H54 (cell line): Measurements from ENCODE around the gene HOXB4.

ENCODE experiments used
- DNase-seq: peaks from one replicate; pipeline ENCODE4 v3.0.0; 2011; ENCODE audit warnings: low spot score, mixed read lengths; ENCODE audit not compliant: insufficient read length
- FAIRE-seq: peaks from 3 replicates; lab custom pipeline; 2011; peaks lifted over from hg19 to GRCh38; lab: Jason Lieb, UNC
- POLR2A ChIP-seq: IDR thresholded peaks from 2 replicates; pipeline ENCODE4 v1.6.1; 2011; ENCODE audit warnings: low read depth, mild to moderate bottlenecking, low read length

Gene HOXB4

DNA sequence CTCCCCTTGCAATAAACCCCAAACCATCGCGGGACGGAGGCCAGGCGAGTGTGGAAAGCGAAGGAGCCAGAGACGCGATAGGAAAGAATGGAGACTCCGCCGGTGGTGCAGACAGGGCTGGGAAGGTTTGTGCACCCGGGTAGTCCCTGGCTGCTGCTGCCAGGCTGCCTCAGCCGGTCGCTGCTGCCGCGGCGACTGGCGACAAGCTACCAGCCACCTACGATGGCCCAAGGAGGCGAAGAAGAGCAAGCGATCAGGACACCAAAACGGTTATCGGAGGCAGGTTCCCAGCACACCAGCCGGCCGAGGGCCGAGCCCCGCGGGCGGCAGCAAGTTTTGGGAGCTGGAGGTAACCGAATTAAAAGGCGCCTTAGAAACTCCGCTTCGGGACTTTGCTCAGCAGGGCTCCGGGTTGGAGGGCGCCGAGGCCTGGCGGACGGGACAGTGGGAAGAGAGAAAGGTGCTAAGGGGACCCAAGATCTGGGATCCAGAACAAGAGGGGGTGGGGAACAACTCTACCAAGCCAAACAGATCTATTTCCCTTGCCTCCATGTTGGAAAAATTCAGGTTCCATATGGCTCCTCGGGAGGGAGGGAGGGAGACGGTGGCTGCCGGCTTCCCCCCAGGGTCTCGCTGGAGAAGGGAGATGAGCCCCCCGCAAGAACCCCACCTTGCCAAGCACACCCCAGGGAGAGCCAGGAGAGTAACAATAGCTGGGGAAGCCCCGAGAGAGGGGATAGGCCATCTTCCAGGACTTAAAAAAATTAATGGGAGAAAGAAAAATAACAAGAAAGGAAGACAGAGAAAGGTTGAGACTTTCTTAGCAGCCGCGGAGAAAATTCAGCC is 23.5 kb downstream of the HOXB4 start:
- no peak for FAIRE-seq

DNA sequence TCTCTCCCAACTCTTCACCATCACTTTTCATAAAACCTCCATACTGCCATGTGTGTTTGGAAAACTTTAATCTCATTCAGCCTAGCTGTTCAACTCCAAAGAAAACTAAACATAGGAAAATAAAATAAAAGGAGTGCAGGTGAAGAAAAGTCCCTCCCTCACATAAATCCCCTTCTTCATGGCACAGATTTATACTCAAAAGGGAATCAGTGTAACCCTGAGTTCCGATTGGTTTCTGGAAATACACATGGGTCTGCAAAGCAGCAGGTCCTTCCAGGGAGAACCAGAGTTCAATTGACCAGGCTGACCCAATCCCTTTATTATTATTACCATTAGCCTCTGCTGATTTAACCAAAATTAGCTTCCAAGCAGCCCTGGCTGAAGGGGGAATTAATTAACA is 24.3 kb downstream of the HOXB4 start:
- no peak for TF ChIP-seq POLR2A
- FAIRE-seq (no peak), DNase-seq (no peak)

More for the DNA sequence above, 23.5 kb downstream of the HOXB4 start:
- DNase-seq = no peak
- no peak for TF ChIP-seq POLR2A

DNA sequence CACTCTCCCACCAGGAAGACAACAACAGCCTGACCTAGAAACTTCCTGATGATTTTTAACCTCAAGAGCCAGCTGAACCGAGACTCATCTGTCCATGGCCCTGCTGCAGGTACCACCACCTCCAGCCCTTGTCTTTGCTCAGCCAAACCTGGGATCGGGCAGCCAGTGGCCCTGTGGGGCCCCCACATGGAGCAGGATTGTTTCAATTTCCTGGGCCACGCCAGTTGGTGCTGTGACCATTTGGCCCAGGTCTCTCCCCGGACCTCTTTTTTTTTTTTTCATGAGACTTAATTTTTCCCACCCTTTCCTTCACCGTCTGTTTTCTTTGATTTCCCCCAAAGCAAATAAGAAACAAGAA is 25.0 kb downstream of the HOXB4 start:
- no peak for FAIRE-seq
- TF ChIP-seq POLR2A = no peak
- no peak for DNase-seq

DNA sequence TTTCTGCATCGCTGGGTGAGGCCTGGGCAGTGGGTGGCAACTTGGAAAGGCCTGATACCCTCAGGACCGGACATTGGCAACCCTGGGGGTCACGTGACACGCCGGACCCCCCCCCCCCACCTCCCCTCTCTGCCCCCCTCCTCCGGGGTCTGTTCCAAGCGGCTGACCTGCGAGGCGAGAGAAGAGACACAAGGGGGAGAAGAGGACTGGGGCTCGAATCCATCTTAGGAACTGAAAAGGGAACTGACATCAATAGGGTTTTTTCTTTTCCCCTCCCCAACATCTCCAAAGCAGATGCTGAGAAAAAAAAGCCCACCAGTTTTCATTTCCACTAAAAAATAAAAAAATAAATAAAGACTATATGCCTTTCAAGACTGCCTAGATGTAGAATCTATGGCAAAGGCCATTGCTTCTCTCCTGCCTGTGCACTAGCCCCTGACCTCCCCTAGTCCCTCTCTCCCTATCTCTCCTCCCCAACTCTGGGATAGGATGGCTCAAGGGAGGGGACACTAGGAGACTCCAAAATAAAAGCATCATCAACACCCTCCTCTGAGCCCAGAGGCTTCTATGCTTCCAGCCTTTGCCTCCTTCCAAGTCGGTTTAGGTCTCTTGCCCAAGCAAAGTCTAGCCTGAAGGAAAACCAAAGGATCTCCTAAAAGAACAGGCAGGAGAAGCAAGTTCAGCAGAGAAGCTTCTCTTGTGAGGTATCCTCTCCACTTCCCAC is 25.5 kb downstream of the HOXB4 start:
- TF ChIP-seq POLR2A = no peak
- no peak for DNase-seq
- no peak for FAIRE-seq

DNA sequence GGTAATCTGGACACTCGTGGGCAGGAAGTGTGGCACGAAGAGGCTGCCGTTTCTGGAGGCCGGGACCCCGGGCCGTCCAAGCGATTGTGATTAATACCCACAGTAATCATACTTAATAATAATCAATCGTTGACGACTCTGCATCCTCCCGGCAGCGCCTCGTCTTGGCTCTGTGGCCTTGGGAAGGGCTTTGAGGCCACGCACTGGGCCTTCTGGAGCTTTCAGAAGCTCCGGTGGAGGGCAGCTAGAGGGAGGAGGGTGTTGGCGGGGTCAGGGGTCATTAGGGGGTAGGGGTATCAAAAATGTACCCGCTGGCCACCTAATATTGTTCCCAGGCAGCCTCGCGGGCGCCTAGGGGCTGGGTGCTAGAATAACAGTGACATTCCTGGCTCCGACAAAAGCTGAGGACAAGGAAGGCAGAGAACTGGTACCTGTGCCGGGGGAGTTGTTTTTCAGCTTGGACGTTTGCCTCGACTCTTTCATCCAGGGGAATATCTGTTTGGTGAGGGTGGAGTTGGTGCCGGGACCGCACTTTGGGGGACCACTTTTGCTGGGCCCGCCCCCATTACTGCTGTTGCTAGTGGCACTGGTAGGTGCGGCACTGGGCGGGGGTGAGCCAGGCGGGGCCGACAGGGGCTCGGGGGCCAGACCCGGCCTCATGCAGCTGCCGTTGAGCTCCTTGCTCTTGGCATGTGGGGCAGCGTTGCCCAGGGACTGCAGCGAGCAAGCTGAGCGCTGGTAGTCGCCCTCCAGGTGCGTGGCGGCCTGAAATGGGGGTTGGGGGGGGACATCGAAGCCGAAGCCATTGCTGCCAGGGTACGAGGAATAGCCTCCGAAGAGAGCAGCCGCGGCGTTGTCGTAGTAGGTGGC is 26.3 kb downstream of the HOXB4 start:
- TF ChIP-seq POLR2A = no peak
- FAIRE-seq = no peak
- no peak for DNase-seq

DNA sequence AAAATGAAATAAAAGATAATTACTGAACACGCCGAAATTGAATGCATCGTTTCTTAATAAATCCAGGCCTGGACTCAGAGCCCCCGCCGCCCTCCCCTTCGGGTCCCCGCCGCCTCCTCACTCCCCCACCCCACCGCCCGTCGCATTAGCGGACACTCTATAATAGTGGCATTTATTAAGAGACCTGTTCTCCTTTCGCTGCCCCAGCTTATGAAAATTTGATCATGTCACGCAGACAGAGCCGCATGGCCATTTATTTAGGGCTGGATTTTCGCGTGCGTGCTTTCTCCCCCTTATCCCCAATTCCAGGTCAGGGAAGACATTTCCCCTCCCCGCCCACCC is 27.0 kb downstream of the HOXB4 start:
- no peak for FAIRE-seq
- no peak for TF ChIP-seq POLR2A
- no peak for DNase-seq

DNA sequence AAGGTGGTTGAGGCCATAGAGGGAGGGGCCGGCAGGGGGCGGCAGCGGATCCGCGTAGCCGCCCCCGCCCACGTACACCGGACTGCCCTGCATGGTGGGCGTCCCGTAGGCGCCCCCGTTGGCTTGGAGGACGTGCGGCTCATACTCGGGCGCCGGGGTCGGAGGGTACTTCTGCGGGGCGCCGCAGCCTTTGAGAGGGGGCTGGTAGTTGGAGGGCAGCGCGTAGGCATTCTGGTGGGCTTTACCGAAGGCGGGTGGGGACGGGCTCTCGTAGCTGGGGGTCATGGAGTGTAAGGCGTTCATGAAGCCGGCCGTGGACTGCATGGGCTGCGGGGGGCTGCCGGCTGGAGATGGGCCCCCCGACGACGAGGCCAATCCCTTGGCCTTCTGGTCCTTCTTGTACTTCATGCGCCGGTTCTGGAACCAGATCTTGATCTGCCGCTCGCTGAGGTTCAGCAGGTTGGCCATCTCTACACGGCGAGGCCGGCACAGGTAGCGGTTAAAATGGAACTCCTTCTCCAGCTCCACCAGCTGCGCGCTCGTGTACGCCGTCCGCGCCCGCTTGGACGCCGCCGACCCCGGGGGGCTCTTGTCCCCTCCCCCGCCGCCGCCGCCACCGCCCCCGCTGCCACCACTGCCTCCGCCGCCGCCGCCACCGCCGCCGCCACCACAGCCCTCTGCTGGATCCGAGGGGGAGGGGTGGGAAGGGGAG is 27.5 kb downstream of the HOXB4 start:
- no peak for TF ChIP-seq POLR2A
- no peak for FAIRE-seq

DNA sequence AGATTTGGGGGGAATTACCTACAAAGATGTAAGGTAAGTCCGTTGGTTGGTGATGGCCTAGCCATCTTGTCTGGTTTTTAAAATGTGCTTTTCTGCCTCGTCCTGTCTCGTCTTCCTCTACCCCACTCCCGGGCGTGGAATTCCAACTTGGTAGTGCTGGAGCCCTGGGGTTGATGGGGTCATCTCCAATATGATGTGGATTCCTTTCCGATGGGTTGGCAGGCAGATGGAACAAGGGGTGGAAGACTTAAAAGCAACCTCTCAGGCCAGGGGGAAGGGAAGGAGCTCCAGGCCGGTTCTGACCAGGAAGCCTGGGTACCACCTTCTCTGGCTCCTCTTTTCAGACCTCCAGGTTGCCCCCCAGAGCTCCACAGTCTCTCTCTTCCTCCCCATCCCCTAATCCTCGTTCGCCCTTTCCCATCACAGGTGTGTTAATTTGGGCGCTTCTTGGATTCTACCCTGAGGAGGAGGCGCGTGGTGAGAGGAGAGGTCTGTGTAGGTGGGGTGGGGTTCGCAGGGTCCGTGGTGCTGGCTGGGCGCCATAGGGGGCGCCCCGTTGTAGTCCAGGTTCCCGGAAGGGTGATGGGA is 28.1 kb downstream of the HOXB4 start:
- no peak for FAIRE-seq
- no peak for TF ChIP-seq POLR2A
- no peak for DNase-seq

More for the DNA sequence above, 27.5 kb downstream of the HOXB4 start:
- DNase-seq = no peak

DNA sequence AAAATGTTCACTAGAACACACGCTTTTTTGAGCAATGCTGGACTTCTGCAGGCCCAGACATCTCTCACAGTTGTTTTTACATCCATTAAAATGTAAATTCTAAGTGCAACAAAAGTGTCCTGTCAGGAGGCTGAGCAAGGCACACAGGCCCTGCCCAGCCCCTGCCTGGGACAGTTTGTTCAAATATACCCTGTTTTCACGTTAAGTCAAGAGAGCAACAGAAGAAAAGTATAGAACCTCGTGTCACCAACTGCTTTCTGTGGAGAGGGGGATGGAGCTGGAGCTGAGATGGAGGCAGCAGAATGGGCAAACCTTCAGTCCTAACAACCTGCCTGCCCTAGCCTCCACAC is 28.9 kb downstream of the HOXB4 start:
- FAIRE-seq (no peak), DNase-seq (no peak)
- no peak for TF ChIP-seq POLR2A

DNA sequence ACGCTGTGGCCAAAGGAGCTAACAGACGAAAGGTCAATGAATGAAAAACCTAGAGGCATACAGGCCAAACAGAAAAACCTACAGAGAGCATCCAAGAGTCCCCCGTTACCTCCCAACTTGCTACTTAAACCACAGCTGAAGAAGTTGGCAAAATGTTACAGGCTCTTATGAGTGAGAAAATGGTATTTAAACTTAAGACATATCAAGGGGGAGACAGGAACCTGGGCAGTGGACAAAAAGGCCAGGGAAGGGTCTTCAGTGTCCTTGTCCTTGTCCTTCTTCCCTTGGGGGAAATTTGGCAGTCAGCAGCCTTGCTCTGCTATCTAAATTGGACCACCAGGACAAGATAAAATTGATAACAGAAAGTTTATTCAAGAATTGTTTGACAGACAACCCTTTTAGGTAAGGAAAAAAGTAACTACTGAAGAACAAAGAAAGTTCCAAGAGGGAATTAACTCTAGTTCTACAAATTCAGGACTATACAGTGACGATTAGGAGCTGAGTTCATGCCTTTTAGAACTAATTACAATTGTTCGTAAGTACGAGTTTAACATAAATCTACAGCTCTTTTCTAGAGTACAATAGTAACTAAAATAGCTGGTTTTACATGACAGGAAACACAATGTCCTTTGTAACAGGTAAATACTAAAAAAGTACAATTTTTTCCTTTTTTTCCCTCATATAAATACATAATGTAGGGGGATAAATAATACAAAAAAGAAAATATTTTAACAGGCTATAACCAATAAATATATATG is 29.4 kb downstream of the HOXB4 start:
- FAIRE-seq = no peak
- TF ChIP-seq POLR2A = no peak
- DNase-seq = no peak

DNA sequence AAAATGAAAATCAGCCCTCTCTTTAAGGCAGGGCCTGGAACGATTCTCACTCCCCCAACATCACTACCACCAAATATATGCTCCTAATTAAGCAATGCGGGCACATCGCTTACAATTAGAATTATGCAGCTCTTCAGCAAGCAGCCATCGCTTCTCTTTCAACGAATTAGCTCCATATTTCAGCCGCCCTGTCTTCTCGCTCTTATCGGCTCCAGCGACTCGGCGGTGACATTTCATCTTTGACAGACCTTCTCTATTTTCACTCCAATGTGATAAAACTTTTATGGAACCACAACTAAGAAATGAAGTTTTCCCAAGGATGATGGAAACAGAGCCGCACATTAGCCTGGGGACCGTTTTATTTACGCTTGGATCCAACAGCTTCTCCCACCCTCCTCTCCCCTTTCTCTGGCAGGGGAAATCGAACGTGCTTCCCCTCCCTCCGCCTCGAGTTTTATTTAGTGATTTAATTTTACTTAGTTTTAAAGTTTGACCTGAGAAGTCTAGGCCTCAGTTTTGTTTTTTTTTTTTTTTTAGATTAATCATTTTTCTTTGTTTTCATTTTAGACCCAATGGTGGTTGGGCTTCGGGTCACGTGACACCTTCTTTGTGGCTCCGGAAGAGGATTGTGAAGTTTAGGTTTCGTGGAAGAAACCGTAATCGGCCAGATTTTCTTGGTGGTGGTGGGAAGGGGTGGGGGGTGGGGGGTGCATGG is 30.2 kb downstream of the HOXB4 start:
- no peak for DNase-seq
- no peak for TF ChIP-seq POLR2A
- no peak for FAIRE-seq

DNA sequence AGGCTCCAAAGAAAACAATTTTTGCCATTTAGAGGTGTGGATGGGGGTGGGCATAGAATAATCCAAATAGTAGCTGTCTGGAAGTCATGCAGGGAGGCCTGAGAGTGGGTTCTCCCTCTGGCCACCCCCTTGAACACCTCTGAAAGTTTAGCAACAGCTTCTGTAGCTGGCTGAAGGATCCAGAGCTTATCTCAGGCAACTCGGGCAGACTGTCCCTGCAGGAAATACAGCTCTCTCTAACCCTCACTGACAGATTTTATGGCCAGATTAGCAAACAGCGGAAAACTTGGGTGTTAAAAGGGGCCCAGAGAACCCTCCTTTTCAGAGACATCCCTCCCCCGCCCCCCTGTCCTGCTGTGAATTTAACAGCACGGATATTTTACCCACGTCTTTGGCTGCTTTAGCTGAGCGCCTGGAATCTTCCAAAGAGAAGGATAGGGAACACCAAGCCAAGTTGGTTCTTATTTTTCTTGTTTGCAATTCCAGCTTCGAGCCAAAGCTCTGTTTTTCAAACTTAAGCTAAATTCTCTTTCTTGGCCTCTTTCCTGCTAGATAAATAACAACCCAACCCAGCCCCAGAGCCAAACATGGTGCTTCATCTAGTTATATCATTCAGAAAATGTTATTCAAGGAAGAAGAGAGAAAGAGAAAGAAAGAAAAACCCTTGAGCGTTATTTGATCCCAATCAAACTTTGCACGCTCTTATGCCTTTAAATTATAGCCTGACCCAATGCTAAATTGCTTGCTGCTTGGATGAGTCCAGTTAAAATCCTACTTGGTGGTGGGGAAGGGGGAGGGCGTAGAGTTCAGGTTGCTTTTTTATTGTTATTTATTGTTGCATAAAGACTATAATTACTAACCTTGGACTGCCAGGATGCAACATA is 31.0 kb downstream of the HOXB4 start:
- no peak for DNase-seq
- no peak for FAIRE-seq

More for the DNA sequence above, 31.0 kb downstream of the HOXB4 start:
- no peak for TF ChIP-seq POLR2A
